KMS-11 (cell line): ENCODE data around the gene FHIP1A.
A peak's percentile ranks its signal among the peaks of the same experiment; 100 is the strongest.

Experiments
- H2AFZ ChIP-seq: fragments of 200-600 bp; sonication (generic); 2 replicates; pipeline ENCODE4 v1.6.1; 2016; ENCODE audit warnings: antibody characterized with exemption, mixed run types, low read depth
- H3K27ac ChIP-seq: fragments of 200-600 bp; sonication (generic); 2 replicates; pipeline ENCODE4 v1.6.1; 2016; ENCODE audit warnings: mild to moderate bottlenecking, mixed run types
- H3K27me3 ChIP-seq: fragments of 200-600 bp; sonication (generic); 2 replicates; pipeline ENCODE4 v1.6.1; 2017; ENCODE audit warnings: mild to moderate bottlenecking, low read depth, mixed run types, moderate library complexity; ENCODE audit not compliant: insufficient read depth
- H3K36me3 ChIP-seq: fragments of 200-600 bp; sonication (generic); 2 replicates; pipeline ENCODE4 v1.6.1; 2017; ENCODE audit warnings: mild to moderate bottlenecking, mixed run types; ENCODE audit not compliant: insufficient read depth
- H3K4me1 ChIP-seq: fragments of 200-600 bp; sonication (generic); 2 replicates; pipeline ENCODE4 v1.6.1; 2016; ENCODE audit warnings: mild to moderate bottlenecking, low read depth, mixed run types; ENCODE audit not compliant: poor library complexity, severe bottlenecking
- H3K4me2 ChIP-seq: fragments of 200-600 bp; sonication (generic); 2 replicates; pipeline ENCODE4 v1.7.0; 2016; ENCODE audit warnings: mild to moderate bottlenecking, mixed run types
- H3K4me3 ChIP-seq: fragments of 200-600 bp; sonication (generic); IDR thresholded peaks from 2 replicates; pipeline ENCODE4 v1.6.1; 2017; ENCODE audit warnings: low read depth, low read length, mixed read lengths; ENCODE audit not compliant: insufficient read depth
- H3K79me2 ChIP-seq: fragments of 200-600 bp; sonication (generic); 2 replicates; pipeline ENCODE4 v1.6.1; 2016; ENCODE audit warnings: low read depth, mixed run types; ENCODE audit not compliant: insufficient read depth
- H3K9ac ChIP-seq: fragments of 200-600 bp; sonication (generic); 2 replicates; pipeline ENCODE4 v1.6.1; 2016; ENCODE audit warnings: mild to moderate bottlenecking, mixed run types
- H4K20me1 ChIP-seq: fragments of 200-600 bp; sonication (generic); 2 replicates; pipeline ENCODE4 v1.6.1; 2016; ENCODE audit warnings: mild to moderate bottlenecking, mixed run types; ENCODE audit not compliant: insufficient read depth
- TF ChIP-seq, protein P1 (sequence below): fragments of 200-600 bp; sonication (generic); conservative IDR thresholded peaks from 2 replicates; pipeline ENCODE4 v1.6.1; 2017; ENCODE audit warnings: low read depth, mild to moderate bottlenecking, antibody characterized with exemption, low read length, moderate library complexity, mixed read lengths

Gene FHIP1A

DNA sequence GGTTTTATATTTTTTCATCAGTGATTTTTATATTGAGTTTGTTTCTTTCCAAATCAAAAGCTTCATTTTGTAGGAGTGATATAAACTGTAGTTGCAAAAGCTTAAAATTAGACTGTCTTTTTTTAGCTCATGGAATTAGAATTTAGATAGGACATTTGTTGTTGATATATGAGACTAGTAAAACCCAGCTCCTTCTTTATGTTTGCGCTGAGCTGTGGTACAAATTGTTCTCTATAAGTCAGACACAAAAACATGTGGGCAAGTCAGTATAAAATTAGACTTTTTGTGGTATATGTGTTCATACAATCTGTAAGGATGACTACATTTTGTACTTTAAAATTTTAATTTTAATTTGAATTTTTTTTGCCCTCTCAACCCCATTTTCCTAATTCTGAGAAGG is 18.3 kb downstream of the FHIP1A start:
- H3K79me2 ChIP-seq, result no peaks in the 10 kb centered on the region
- H3K4me3 ChIP-seq, result no peak overlapping the region
- no peak overlapping the region for H3K9ac ChIP-seq
- H2AFZ ChIP-seq, result no peak overlapping the region
- H3K4me2 ChIP-seq, result no peak overlapping the region
- H3K4me1 ChIP-seq, result peaks cover 15% of the 10 kb centered on the region
- no peak overlapping the region for H3K27ac ChIP-seq
- no peaks in the 10 kb centered on the region for H3K27me3 ChIP-seq
- no peaks in the 10 kb centered on the region for H4K20me1 ChIP-seq
- no peaks in the 10 kb centered on the region for H3K36me3 ChIP-seq
- TF ChIP-seq, protein P1, sequence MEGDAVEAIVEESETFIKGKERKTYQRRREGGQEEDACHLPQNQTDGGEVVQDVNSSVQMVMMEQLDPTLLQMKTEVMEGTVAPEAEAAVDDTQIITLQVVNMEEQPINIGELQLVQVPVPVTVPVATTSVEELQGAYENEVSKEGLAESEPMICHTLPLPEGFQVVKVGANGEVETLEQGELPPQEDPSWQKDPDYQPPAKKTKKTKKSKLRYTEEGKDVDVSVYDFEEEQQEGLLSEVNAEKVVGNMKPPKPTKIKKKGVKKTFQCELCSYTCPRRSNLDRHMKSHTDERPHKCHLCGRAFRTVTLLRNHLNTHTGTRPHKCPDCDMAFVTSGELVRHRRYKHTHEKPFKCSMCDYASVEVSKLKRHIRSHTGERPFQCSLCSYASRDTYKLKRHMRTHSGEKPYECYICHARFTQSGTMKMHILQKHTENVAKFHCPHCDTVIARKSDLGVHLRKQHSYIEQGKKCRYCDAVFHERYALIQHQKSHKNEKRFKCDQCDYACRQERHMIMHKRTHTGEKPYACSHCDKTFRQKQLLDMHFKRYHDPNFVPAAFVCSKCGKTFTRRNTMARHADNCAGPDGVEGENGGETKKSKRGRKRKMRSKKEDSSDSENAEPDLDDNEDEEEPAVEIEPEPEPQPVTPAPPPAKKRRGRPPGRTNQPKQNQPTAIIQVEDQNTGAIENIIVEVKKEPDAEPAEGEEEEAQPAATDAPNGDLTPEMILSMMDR, result no peak

DNA sequence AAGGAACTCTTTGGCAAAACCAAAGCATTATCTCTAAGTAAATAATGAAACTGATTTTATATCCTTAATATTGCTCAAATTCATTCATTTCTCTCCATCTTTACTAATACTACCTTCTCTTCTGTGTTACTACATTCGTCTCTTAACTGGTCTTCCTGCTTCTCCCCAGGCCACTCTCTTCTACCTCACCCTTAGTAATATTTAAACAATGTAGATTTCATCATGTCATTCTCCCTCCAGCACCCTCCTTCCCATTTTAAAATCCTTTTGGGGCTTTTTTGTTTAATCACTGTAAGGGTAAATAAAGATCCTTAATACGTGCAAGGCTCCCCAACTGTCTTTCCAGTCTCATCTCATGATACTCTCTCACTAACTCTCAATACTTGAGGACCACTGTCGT is 19.4 kb downstream of the FHIP1A start:
- Histone ChIP-seq H3K79me2 (no peaks in the 10 kb centered on the region), H3K4me2 (no peak overlapping the region), H3K27ac (no peak overlapping the region), H3K4me3 (no peak overlapping the region), H3K36me3 (no peaks in the 10 kb centered on the region), H3K27me3 (no peaks in the 10 kb centered on the region), H3K4me1 (peaks cover 15% of the 10 kb centered on the region), H3K9ac (no peak overlapping the region), H4K20me1 (no peaks in the 10 kb centered on the region), H2AFZ (no peak overlapping the region)
- TF ChIP-seq, protein P1, result no peak

- Histone ChIP-seq H3K27me3 (no peaks in the 10 kb centered on the region), H3K36me3 (no peaks in the 10 kb centered on the region), H3K79me2 (no peaks in the 10 kb centered on the region), H2AFZ (no peak overlapping the region), H3K27ac (no peak overlapping the region), H3K4me1 (peaks cover 15% of the 10 kb centered on the region), H3K4me2 (peak overlapping the region; percentile 1; the same call in 1 of the 2 replicates), H3K4me3 (no peak overlapping the region), H4K20me1 (no peaks in the 10 kb centered on the region), H3K9ac (no peak overlapping the region)
- TF ChIP-seq, protein P1, result no peak
Observed at GRCh38 chr4:151429957-151430570, 21.1 kb downstream of the FHIP1A start.

GRCh38 chr4:151430740-151431457 is 21.9 kb downstream of the FHIP1A start:
- H3K4me2 ChIP-seq, result no peak overlapping the region

More at GRCh38 chr4:151430740-151431457, 21.9 kb downstream of the FHIP1A start:
- no peak overlapping the region for H3K9ac ChIP-seq
- H3K36me3 ChIP-seq, result no peaks in the 10 kb centered on the region
- H3K27me3 ChIP-seq, result no peaks in the 10 kb centered on the region
- TF ChIP-seq, protein P1, result no peak
- no peaks in the 10 kb centered on the region for H3K79me2 ChIP-seq
- H2AFZ ChIP-seq, result no peak overlapping the region
- H3K27ac ChIP-seq, result no peak overlapping the region
- H3K4me3 ChIP-seq, result no peak overlapping the region
- no peaks in the 10 kb centered on the region for H4K20me1 ChIP-seq
- peaks cover 15% of the 10 kb centered on the region for H3K4me1 ChIP-seq
